Astrocyte of the spinal cord (primary cell): ENCODE results near the gene ZNF474.

Experiments used
- DNase-seq: peaks from one replicate; pipeline ENCODE4 v3.0.0; 2011; ENCODE audit warnings: low read depth, low spot score
- H3K4me3 ChIP-seq: 2 replicates; pipeline ENCODE4 v1.5.1; 2011; ENCODE audit warnings: low read depth, mild to moderate bottlenecking, low read length, moderate library complexity
- in situ Hi-C: cut with HindIII; loops from 2 replicates; pipeline ENCODE4 v1.10.0; 2017; ENCODE audit warnings: low sequenced_read_pairs
- TF ChIP-seq, protein P1 (sequence below): IDR thresholded peaks from 2 replicates; pipeline ENCODE4 v1.5.1; 2012; ENCODE audit warnings: low read depth, mild to moderate bottlenecking, low read length, inconsistent platforms

Gene ZNF474

DNA sequence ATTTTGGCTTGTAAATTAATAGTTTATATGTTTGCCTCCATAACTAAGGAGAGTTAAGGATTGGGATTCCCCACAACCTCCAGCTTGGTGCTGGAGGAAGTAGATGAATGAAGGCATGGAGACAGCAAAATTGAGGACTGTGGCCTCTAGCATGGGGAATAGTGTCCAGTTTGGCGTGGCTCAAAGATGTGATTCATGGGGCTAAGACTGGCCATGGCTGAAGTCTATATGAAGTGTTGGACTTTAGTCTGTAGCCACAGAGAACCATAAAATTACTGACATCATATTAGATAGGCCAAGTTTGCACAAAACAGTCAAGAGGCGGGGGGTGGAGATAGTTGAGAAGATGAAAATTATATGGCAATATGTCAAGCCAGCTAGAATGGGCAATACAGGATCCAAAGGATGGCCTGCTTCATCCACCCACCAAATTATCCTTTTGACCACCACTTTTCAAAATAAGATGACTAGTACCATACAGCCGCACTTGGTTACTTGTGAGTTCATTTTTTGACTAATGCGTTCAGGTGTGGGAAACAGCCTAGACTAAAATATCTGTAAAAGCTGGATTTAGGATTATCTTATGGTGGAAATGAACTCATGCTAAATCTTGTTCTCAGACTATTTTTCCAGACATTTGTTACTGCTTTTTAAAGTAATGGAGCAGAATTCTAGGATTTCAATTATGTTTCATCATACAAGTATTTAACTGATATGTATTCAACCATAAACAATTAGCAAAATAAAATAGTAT, 40.2 kb downstream of the ZNF474 start:
- DNase-seq: no peak
- TF ChIP-seq, protein P1, sequence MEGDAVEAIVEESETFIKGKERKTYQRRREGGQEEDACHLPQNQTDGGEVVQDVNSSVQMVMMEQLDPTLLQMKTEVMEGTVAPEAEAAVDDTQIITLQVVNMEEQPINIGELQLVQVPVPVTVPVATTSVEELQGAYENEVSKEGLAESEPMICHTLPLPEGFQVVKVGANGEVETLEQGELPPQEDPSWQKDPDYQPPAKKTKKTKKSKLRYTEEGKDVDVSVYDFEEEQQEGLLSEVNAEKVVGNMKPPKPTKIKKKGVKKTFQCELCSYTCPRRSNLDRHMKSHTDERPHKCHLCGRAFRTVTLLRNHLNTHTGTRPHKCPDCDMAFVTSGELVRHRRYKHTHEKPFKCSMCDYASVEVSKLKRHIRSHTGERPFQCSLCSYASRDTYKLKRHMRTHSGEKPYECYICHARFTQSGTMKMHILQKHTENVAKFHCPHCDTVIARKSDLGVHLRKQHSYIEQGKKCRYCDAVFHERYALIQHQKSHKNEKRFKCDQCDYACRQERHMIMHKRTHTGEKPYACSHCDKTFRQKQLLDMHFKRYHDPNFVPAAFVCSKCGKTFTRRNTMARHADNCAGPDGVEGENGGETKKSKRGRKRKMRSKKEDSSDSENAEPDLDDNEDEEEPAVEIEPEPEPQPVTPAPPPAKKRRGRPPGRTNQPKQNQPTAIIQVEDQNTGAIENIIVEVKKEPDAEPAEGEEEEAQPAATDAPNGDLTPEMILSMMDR: no peak
- in situ Hi-C loops: no loop called here
- no peak overlapping the region for H3K4me3 ChIP-seq

GRCh38 chr5:122170620-122171019, 41.3 kb downstream of the ZNF474 start:
- H3K4me3 ChIP-seq: no peak overlapping the region
- DNase-seq: peak; percentile 44
- TF ChIP-seq, protein P1: no peak
- in situ Hi-C loops: no loop called here

DNA sequence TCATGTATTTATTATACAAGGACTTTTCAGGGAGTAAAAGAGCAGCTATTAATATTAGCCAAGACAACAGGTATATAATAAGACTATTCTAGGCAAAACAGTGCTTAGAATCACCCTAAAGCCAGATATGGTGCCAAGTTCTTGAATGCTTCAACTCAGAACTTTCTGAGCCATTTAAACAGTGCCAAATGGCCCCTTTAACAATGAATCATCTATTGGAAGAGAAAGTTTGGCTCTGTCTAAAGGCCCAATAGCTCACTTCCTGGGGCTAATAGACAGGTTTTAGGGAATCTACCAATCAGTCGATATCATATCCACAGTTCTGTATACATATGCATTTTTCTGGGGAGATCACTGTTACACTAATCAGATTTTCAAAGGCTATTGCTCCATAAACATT, 42.9 kb downstream of the ZNF474 start:
- in situ Hi-C loops: no loop called here
- DNase-seq: no peak
- TF ChIP-seq, protein P1: no peak
- no peak overlapping the region for H3K4me3 ChIP-seq

DNA sequence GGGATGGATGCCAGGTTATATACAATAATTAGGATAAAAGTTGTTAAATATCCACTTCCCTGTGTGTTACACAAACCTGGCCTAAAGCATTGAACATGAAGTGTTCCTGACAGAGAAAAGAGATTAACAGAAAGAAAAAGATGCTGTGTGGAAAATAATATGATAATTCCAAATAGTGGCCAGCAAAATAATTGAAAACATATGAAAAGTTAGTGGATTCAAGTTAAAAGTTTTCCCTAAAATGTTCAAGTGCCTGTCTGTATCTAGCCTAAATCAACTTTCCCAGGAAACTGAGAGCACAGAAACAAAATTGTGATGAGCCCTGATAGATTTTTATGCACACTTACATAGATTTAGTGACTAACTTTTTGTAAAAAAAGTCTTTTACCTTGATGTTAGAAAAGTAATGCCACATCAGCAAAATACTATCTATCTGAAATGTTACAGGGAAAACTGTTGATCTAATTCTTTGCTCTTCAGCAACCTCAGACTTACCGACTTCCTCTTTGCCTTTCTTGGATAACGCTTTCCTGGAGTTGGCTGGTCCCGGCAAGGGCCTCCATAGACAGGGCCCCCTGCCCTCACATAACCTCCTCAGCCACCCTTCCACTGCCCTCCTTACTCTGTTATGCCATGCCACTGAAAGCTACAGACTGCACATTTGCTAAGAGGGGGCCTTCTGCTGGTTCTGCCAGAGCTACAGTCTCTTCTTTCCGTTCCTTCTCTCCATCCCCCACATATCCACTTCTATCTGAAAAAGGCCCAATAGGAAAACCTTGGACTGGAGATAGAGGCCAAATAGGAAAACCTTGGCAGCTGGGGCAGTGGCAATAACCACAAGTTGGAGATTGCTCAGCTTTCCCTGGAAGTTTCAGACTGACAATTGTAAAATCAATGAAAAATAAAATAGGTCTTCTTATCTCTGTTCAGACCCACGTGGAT, 44.4 kb downstream of the ZNF474 start:
- DNase-seq: no peak

GRCh38 chr5:122175091-122175490, 45.7 kb downstream of the ZNF474 start:
- H3K4me3 ChIP-seq: no peak overlapping the region
- no peak for DNase-seq
- TF ChIP-seq, protein P1: no peak
- in situ Hi-C loops: no loop called here

More for the DNA sequence above, 44.4 kb downstream of the ZNF474 start:
- in situ Hi-C loops: no loop called here
- H3K4me3 ChIP-seq: no peak overlapping the region
- TF ChIP-seq, protein P1: no peak

DNA sequence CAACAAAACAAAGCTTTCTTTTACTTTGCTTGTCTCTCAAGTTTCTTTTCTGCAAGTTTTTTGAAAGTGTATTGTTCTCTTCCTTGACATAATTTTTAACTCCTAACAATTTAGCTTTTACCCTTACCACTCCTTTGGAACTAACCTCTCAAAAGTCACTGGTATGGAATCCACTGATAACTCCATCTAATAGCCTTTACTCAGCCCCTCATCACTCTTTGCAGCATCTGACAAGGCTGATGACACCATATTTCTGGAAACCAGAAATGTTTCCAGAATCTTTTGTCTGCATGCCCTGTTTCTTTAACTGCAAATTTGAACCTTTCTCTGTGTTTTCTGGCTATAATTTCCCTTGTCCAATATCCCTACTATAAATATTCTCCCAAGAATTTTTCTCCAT, 46.5 kb downstream of the ZNF474 start:
- no peak overlapping the region for H3K4me3 ChIP-seq
- in situ Hi-C loops: no loop called here
- TF ChIP-seq, protein P1: no peak
- DNase-seq: no peak
